PFSK-1 (cell line): ENCODE results near the gene CCR2.

Experiments used
- POLR2AphosphoS5 ChIP-seq: IDR thresholded peaks from 2 replicates; pipeline ENCODE4 v1.6.1; 2012; ENCODE audit warnings: low read depth, mild to moderate bottlenecking, control low read depth, low read length, moderate library complexity
- SIN3A ChIP-seq: IDR thresholded peaks from 2 replicates; pipeline ENCODE4 v1.6.1; 2012; ENCODE audit warnings: mild to moderate bottlenecking, low read length, moderate library complexity, borderline replicate concordance; ENCODE audit not compliant: insufficient read depth
- TAF1 ChIP-seq: IDR thresholded peaks from 2 replicates; pipeline ENCODE4 v1.6.1; 2012; ENCODE audit warnings: low read length, control low read depth, borderline replicate concordance; ENCODE audit not compliant: insufficient read depth

GRCh38 chr3:46325645-46326300 lies 28.1 kb upstream of the CCR2 start:
- TF ChIP-seq POLR2AphosphoS5 (no peak), TAF1 (no peak), SIN3A (no peak)
